Choroid plexus epithelial cell (primary cell): ENCODE results near the gene STK32A.
A peak's percentile ranks its signal among the peaks of the same experiment; 100 is the strongest.

Experiments used
- DNase-seq: peaks from one replicate; pipeline ENCODE4 v3.0.0-alpha.2; 2010; ENCODE audit warnings: low read depth
- H3K4me3 ChIP-seq: 2 replicates; pipeline ENCODE4 v1.5.1; 2011; ENCODE audit warnings: low read depth, mild to moderate bottlenecking, control low read depth, low read length, moderate library complexity
- TF ChIP-seq, protein P1 (sequence below): conservative IDR thresholded peaks from 2 replicates; pipeline ENCODE4 v1.5.1; 2011; ENCODE audit warnings: low read depth, mild to moderate bottlenecking, control low read depth, inconsistent platforms, low read length, moderate library complexity

STK32A gene

DNA sequence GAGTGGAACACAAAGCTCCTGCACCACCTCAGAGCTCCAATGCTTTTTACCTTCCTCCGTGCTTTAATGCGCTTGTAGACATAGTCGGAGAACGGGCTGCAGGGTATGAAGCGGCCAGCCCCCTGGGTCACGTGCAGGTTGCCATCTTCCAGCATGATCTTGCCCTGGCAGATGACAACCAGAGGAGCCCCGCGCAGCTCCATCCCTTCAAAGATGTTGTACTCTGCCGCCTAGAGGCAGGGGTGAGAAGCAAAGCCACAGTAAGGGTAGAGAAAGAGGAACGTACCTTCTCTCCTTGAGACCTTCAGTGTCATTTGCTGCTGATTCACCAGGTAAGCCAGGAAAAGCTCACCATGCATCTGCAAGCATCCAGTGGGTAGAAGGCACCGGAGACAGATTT is 162.8 kb downstream of the STK32A start:
- TF ChIP-seq, protein P1, sequence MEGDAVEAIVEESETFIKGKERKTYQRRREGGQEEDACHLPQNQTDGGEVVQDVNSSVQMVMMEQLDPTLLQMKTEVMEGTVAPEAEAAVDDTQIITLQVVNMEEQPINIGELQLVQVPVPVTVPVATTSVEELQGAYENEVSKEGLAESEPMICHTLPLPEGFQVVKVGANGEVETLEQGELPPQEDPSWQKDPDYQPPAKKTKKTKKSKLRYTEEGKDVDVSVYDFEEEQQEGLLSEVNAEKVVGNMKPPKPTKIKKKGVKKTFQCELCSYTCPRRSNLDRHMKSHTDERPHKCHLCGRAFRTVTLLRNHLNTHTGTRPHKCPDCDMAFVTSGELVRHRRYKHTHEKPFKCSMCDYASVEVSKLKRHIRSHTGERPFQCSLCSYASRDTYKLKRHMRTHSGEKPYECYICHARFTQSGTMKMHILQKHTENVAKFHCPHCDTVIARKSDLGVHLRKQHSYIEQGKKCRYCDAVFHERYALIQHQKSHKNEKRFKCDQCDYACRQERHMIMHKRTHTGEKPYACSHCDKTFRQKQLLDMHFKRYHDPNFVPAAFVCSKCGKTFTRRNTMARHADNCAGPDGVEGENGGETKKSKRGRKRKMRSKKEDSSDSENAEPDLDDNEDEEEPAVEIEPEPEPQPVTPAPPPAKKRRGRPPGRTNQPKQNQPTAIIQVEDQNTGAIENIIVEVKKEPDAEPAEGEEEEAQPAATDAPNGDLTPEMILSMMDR: peak; percentile 15
- DNase-seq: no peak
- no peak overlapping the region for H3K4me3 ChIP-seq

DNA sequence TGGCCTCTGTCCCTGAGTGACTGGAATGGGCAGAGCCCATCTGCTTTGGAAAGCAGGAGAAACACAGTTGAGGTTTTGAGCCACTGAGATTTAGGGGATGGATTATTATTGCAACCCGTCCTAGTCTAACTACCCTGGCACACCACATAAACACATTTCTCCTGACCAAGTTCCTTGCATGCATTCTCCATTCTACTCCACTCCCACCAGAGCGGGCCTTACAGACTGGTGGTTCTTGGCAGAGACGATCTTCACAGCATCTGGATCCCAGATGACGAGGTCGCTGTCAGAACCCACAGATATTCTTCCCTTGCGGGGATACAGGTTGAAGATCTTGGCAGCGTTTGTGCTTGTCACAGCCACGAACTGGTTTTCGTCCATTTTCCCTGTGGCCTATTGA is 164.0 kb downstream of the STK32A start:
- TF ChIP-seq, protein P1: no peak
- no peak overlapping the region for H3K4me3 ChIP-seq
- DNase-seq: no peak

DNA sequence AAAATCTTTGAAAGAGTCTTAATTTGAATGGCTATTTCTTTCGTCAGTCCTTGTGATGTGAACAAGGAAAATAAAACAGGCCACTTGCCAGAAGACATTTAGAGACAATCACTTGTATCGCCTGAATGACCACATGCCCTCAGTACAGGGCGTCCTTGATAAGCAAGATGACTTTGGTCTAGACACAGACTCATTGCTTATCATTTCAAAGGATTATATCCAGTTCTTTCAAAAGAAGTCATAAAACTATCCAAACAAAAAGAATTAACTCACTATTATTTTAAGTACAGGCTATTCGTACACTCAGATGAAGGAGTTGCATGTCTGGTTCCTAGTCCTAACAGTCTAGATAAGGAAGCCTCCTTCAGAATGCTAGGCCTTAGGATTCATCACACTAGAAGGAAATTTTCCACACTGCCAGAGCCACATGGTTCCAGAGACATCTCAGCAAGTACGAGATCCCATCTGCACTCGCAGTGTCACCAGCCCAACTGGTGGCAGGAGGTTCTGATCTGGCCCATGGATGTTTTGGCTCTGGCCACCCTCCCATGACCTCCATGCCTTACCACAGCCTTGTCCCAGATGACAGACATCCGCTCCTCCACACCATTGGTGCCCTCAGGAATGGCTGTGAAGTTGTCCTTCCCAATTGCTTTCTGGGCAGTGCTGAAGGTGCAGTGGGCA is 165.4 kb downstream of the STK32A start:
- TF ChIP-seq, protein P1: no peak
- no peak overlapping the region for H3K4me3 ChIP-seq
- DNase-seq: no peak

DNA sequence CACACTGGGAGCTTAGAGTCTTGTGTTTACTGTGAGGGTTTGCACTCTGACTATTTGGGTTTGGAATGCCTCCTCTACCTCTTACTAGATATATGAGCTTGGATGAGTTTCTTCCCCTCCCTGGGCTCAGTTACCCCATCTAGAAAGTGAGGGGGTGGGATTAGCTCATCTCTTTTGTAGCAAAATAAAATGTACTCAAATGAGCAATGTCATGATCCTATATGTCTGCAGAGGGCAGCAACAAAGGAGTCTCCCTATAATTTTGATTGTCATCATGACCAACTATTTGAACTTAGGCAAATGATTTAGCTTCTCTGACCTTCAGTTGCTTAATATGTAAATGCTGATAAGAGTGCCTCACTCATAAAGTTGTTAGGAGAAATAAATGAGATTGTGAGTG is 166.1 kb downstream of the STK32A start:
- TF ChIP-seq, protein P1: no peak
- H3K4me3 ChIP-seq: no peak overlapping the region
- DNase-seq: no peak

DNA sequence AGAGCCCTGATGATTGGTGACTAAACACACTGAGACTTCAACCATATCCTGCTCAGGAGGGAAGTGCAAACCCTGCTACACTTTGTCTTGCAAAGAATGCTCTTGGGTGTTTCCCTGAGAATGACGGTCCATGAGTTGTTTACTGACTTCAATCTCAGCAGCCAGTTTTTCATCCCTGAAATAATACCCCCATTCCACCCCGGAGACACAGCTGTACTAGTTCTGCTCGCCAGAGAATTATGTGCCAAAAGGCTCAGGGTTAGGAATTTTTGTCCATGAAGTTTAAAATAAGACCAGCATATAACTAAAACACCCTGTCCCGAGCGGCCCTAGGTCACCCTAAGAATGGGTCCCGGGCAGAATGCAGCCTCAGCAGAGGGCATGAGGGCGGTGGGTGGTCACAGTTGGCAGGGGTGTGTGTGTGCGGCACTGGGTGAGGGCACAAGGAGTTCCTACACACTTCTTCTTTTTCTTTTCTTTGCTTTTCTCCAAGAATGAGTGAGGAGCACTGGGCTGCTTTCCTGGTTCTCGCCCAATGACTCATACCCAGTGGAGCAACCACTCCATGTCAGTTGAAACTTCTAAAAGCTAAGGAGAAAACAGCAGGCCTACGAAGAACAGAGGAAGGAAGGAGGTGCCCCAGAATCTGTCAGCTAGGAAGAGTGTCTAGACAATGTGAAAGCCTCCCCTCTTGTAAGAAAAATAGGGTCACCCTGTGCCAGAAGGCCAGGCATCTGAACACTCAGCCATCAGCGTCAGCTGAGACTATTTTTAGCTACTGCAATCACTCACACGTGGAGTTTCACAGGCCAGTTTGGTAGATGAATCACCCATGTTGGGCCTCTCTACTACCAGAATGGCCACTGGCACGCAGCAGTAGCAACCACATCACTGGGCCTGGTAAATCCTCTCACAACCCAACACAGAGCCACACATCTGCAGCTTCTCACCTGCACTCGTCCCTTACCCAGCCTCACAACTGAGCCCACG is 169.1 kb downstream of the STK32A start:
- H3K4me3 ChIP-seq: no peak overlapping the region
- DNase-seq: peak; percentile 97
- TF ChIP-seq, protein P1: no peak

DNA sequence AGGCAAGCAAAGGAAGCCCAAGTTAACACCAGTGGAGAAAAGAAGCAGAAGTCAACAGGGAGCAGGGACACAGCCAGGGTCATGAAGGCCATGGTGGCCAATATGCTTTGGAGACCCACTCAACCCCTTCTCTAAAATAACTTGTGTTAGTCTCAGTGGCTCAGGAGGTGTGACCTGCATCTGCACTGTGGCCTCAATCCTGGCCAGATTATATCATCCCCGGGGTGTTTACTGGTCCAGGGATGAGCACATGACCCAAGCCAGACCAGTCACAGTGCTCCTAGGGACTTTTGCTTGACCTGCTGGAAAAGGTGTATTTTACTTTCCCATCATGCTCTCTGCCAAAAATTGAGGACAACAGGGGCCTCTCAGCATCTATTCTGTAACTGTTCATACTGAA is 169.9 kb downstream of the STK32A start:
- TF ChIP-seq, protein P1: no peak
- DNase-seq: no peak
- no peak overlapping the region for H3K4me3 ChIP-seq
